ENCODE measurements around the gene TREH.
A peak's percentile ranks its signal among the peaks of the same experiment; 100 is the strongest.
"Not testable (repeated sequence)": the region's sequence is repeated elsewhere in the genome, so short reads cannot be mapped to it uniquely, and the experiment has no call there.

Gene TREH

DNA sequence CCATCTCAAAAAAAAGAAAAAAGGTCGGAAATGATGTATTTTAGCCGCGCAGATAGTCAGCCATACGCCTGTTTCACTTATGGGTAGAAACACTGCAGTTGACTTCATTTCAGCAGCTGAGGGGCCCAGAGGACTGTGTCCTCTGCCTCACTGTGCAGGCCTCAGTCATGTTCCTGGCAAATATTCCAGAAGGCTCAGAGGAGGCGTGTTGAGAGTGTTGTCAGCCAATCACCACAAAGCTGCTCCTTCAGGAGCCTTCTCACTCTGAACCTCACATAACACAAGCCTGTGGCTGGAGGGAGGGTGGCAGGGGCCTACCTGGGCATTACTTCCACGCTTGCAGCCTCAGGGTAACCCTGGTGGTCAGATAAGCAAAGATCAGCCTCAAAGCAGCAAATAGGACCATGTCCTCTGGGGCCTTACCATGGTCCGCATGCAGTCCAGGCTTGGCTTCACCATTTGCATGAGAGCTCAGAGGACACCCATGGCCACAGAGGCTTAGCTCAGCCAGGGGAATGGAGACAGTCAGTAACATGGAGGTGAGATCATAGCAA, 17.3 kb upstream of the TREH start:
- Histone ChIP-seq H3K9ac (ENCODE audit: low read depth, low read length) (no peak overlapping the region), H3K36me3 (ENCODE audit: control insufficient read depth, insufficient read depth, low read length) (no peaks in the 10 kb centered on the region), H3K4me1 (ENCODE audit: control insufficient read depth, insufficient read depth, low read length) (peaks cover 14% of the 10 kb centered on the region; the same call in 1 of the 2 replicates), H3K4me3 (ENCODE audit: low read depth, low read length) (no peak overlapping the region), H3K27ac (ENCODE audit: low read depth, low read length) (no peak overlapping the region), H3K27me3 (ENCODE audit: control insufficient read depth, insufficient read depth, low read length) (no peaks in the 10 kb centered on the region), H3K9me3 (ENCODE audit: control insufficient read depth, insufficient read depth, low read length) (peaks cover 4% of the 10 kb centered on the region; the same call in 1 of the 2 replicates)

DNA sequence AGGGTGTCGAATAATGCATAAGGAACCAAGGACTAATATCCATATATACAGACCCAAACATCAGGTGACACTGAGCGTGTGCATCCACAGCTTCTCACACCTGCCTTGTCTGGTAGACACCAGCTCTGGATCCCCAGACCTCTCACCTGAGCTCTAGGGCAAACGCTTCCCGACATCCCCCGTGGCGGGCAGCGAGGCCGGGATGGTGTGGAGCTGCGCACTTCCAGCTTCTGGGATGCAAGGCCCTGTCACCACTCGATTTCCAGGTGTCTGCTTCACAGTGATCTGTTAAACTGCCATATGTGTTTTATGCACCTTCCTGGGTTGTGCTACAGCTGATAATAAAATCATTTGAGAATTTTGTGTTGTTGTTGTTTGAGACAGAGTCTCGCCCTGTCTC, 15.3 kb upstream of the TREH start:
- Histone ChIP-seq H3K27ac (ENCODE audit: low read depth, low read length) (no peak overlapping the region), H3K4me3 (ENCODE audit: low read depth, low read length) (no peak overlapping the region), H3K9ac (ENCODE audit: low read depth, low read length) (no peak overlapping the region), H3K4me1 (ENCODE audit: control insufficient read depth, insufficient read depth, low read length) (peaks cover 17% of the 10 kb centered on the region; the same call in 1 of the 2 replicates), H3K27me3 (ENCODE audit: control insufficient read depth, insufficient read depth, low read length) (no peaks in the 10 kb centered on the region), H3K9me3 (ENCODE audit: control insufficient read depth, insufficient read depth, low read length) (no peaks in the 10 kb centered on the region), H3K36me3 (ENCODE audit: control insufficient read depth, insufficient read depth, low read length) (no peaks in the 10 kb centered on the region)

DNA sequence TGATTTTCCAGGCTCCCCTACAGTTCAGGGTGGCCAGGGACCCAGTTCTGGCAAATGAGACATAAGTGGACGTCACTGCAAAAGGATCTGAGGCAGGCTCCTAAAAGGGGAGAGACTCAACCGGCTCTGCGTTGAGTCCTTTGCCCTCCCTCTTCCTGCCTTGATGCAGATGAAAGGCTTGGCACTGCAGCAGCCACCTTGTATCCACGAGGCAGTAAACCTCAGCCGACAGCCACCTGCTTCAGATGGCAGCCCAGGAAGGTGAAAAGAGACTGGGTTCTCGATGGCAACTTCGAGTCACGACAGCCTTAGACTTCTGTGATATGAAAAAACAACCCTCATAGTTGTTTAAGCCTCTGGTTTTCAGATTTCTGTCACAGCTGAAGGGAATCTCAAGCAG, 14.7 kb upstream of the TREH start:
- Histone ChIP-seq H3K4me3 (ENCODE audit: low read depth, low read length) (no peak overlapping the region), H3K9me3 (ENCODE audit: control insufficient read depth, insufficient read depth, low read length) (no peaks in the 10 kb centered on the region), H3K4me1 (ENCODE audit: control insufficient read depth, insufficient read depth, low read length) (peaks cover 21% of the 10 kb centered on the region; the same call in 1 of the 2 replicates), H3K27me3 (ENCODE audit: control insufficient read depth, insufficient read depth, low read length) (no peaks in the 10 kb centered on the region), H3K9ac (ENCODE audit: low read depth, low read length) (no peak overlapping the region), H3K27ac (ENCODE audit: low read depth, low read length) (no peak overlapping the region), H3K36me3 (ENCODE audit: control insufficient read depth, insufficient read depth, low read length) (no peaks in the 10 kb centered on the region)

DNA sequence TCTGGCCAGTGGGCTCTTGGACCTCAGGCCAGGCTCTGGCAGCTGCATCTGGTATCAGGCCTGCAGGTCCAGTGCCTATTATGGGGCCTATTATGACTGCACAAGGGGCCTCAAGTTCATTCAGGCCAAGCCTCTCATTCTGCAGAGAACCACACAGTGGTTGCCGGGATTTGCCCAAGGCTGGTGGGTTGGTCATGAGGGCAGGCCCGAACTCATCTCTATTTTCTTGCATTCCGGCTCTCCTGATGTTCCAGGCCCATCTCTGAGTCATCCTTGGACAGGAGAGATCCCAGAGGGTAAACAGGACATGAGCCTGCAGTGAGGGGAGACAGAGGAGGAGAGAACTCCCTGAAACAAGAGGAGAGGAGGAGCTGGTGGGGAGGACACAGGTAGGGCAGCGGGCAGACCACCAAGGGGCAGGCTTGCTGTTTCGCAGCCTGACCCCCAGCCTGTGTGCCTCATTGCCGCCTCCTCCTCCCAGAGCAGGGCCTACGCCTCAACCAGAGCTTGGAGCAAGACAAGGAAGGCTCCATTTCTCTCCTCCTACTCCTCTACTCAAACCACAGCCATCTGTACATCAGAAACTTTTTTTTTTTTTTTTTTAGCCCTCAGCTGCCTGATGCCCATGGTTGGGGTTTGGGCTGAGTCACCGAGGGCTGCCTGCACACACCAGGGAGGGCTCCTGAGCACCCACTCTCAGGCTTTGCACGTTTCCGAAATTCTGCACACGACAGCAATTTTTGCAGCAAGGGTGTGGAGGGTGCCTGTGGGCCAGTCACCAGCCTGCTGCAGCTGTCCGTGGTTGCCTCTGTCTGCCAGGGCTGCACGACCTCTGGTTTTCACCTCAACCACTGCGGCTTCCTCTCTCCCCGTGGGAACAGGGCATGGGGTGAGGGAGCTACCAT, 12.7 kb upstream of the TREH start:
- Histone ChIP-seq H3K27me3 (ENCODE audit: control insufficient read depth, insufficient read depth, low read length) (no peaks in the 10 kb centered on the region), H3K4me1 (ENCODE audit: control insufficient read depth, insufficient read depth, low read length) (peaks cover 21% of the 10 kb centered on the region; the same call in 1 of the 2 replicates), H3K36me3 (ENCODE audit: control insufficient read depth, insufficient read depth, low read length) (no peaks in the 10 kb centered on the region), H3K27ac (ENCODE audit: low read depth, low read length) (no peak overlapping the region), H3K9me3 (ENCODE audit: control insufficient read depth, insufficient read depth, low read length) (no peaks in the 10 kb centered on the region), H3K4me3 (ENCODE audit: low read depth, low read length) (no peak overlapping the region), H3K9ac (ENCODE audit: low read depth, low read length) (no peak overlapping the region)

DNA sequence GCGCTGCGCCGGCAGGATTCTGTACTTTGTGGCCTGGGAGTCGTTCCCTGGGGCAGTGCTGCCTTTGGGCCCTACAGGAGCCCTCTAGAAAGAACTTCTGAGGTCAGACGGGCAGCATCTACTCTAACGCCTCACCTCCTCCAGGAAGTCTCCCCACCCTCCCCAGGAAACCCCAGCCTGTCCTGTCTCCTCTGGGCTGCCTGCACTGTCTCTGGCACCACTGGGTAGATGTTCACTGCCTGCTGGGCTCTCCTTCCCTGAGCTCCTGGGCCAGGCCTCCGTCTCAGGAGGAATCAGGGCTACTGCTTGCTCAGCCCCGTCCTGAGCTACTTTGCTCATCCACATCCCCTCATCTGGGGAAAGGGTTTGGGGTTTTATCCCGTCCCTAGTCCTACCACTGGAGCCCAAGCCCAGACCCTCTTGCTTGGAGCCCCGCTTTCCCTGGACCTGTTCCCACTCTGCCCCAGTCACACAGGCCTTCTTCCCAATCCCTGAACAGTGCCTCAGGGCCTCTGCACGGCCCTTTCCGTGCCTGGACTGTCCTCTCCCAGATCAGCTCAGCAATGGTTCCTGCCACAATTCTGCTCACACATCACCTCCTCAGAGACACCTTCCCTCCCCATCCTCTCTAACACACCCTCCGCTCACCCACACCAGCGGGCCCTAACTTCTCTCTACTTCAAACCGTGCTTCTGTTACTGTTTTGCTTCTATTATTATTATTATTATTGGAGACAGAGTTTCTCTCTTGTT, 11.3 kb upstream of the TREH start:
- Histone ChIP-seq H3K27ac (ENCODE audit: low read depth, low read length) (no peak overlapping the region), H3K4me1 (ENCODE audit: control insufficient read depth, insufficient read depth, low read length) (peaks cover 21% of the 10 kb centered on the region; the same call in 1 of the 2 replicates)

DNA sequence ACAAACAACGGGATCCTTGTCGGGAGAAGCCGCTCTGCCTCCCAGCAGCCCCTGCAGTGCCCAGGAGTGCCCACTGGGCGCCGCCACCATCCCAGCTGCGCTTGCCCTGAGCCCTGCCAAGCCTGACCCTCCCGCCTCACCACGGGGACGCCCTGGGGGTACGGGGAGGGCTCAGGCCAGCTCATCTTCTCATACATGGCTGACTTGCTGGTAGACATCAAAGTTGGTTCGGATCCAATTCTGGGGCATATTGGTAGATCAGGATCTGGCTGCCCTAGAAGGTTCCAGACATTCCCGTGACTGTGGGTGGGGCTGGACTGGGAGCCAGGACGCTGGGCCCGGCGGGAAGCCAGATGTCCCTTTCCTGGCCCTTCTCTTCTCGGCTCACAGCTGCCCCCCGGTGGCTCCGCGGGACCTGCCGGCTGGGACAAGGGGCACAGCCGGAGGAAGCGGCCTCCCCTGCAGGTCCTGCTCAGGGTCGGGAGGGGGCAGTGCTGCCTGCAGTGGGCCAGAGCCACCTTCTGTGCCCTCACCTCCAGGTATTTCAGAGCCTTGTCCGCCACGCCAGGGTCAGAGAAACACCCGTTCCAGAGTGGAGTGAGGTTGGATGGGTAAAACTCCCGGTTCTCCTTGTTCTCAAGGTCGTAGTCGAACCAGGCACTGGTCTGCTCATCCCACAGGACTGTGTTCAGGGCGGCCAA, 10.6 kb upstream of the TREH start:
- no peaks in the 10 kb centered on the region for H3K27me3 ChIP-seq (ENCODE audit: control insufficient read depth, insufficient read depth, low read length)
- H3K4me1 ChIP-seq (ENCODE audit: control insufficient read depth, insufficient read depth, low read length): peaks cover 21% of the 10 kb centered on the region; the same call in 1 of the 2 replicates
- H3K4me3 ChIP-seq (ENCODE audit: low read depth, low read length): peak overlapping the region; percentile 65
- no peaks in the 10 kb centered on the region for H3K9me3 ChIP-seq (ENCODE audit: control insufficient read depth, insufficient read depth, low read length)
- peak overlapping the region; percentile 57; the same call in 1 of the 2 replicates for H3K9ac ChIP-seq (ENCODE audit: low read depth, low read length)
- H3K27ac ChIP-seq (ENCODE audit: low read depth, low read length): peak overlapping the region; percentile 66
- H3K36me3 ChIP-seq (ENCODE audit: control insufficient read depth, insufficient read depth, low read length): no peaks in the 10 kb centered on the region

More for the DNA sequence above, 11.3 kb upstream of the TREH start:
- no peaks in the 10 kb centered on the region for H3K9me3 ChIP-seq (ENCODE audit: control insufficient read depth, insufficient read depth, low read length)
- no peaks in the 10 kb centered on the region for H3K27me3 ChIP-seq (ENCODE audit: control insufficient read depth, insufficient read depth, low read length)
- H3K4me3 ChIP-seq (ENCODE audit: low read depth, low read length): no peak overlapping the region
- H3K36me3 ChIP-seq (ENCODE audit: control insufficient read depth, insufficient read depth, low read length): no peaks in the 10 kb centered on the region
- 0 out of 2 replicates have a peak overlapping the region, but pooled peaks have one; percentile 28 for H3K9ac ChIP-seq (ENCODE audit: low read depth, low read length)

DNA sequence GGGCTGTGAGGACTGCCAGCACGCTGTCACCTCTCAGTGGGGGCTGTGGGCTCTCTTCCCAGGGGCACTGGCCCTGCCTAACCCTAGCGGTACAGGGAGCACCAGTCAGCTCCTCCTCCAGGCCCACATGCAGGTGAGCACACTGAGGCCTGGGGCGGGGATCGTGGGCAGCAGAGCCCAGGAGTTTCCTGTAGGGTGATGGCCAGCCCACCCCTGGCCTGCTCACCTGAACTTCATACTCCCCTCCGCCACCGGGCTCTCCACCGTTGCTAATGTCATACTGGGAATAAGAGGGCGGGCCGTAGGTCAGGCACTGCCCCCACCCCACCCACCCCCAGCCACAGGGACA, 10.0 kb upstream of the TREH start:
- Histone ChIP-seq H3K9ac (ENCODE audit: low read depth, low read length) (no peak overlapping the region), H3K36me3 (ENCODE audit: control insufficient read depth, insufficient read depth, low read length) (no peaks in the 10 kb centered on the region), H3K4me3 (ENCODE audit: low read depth, low read length) (peak overlapping the region; percentile 53), H3K27ac (ENCODE audit: low read depth, low read length) (no peak overlapping the region), H3K4me1 (ENCODE audit: control insufficient read depth, insufficient read depth, low read length) (peaks cover 21% of the 10 kb centered on the region; the same call in 1 of the 2 replicates), H3K27me3 (ENCODE audit: control insufficient read depth, insufficient read depth, low read length) (no peaks in the 10 kb centered on the region), H3K9me3 (ENCODE audit: control insufficient read depth, insufficient read depth, low read length) (no peaks in the 10 kb centered on the region)

DNA sequence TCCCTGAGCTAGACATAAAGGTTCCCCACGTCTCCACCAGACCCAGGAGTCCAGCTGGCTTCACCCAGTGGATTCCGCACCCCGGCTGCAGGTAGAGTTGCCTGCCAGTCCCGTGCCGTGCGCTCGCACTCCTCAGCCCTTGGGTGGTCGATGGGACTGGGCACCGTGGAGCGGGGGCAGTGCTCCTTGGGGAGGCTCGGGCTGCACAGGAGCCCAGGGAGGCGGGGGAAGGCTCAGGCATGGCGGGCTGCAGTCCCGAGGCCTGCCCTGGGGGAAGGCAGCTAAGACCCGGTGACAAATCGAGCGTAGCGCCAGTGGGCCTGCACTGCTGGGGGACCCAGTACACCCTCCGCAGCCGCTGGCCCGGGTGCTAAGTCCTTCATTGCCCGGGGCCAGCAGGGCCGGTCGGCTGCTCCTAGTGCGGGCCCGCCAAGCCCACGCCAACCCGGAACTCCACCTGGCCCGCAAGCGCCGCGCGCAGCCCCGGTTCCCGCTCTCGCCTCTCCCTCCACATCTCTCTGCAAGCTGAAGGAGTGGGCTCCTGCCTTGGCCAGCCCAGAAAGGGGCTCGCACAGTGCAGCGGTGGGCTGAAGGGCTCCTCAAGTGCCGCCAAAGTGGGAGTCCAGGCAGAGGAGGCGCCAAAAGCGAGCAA, 9.5 kb upstream of the TREH start:
- no peaks in the 10 kb centered on the region for H3K27me3 ChIP-seq (ENCODE audit: control insufficient read depth, insufficient read depth, low read length)
- H3K4me1 ChIP-seq (ENCODE audit: control insufficient read depth, insufficient read depth, low read length): peaks cover 21% of the 10 kb centered on the region; the same call in 1 of the 2 replicates
- peak overlapping the region; percentile 53 for H3K4me3 ChIP-seq (ENCODE audit: low read depth, low read length)
- no peaks in the 10 kb centered on the region for H3K9me3 ChIP-seq (ENCODE audit: control insufficient read depth, insufficient read depth, low read length)
- H3K36me3 ChIP-seq (ENCODE audit: control insufficient read depth, insufficient read depth, low read length): no peaks in the 10 kb centered on the region
- no peak overlapping the region for H3K9ac ChIP-seq (ENCODE audit: low read depth, low read length)
- H3K27ac ChIP-seq (ENCODE audit: low read depth, low read length): no peak overlapping the region

DNA sequence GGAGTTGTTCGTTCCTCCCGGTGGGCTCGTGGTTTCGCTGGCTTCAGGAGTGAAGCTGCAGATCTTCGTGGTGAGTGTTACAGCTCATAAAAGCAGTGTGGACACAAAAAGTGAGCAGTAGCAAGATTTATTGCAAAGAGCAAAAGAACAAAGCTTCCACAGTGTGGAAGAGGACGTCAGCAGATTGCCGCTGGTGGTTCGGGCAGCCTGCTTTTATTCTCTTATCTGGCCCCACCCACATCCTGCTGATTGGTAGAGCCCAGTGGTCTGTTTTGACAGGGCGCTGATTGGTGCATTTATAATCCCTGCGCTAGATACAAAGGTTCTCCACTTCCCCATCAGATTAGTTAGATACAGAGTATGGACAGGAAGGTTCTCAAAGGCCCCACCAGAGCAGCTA, 8.9 kb upstream of the TREH start:
- not testable (repeated sequence) for H3K36me3 ChIP-seq (ENCODE audit: control insufficient read depth, insufficient read depth, low read length); H3K9ac ChIP-seq (ENCODE audit: low read depth, low read length); H3K9me3 ChIP-seq (ENCODE audit: control insufficient read depth, insufficient read depth, low read length); H3K4me3 ChIP-seq (ENCODE audit: low read depth, low read length); H3K27me3 ChIP-seq (ENCODE audit: control insufficient read depth, insufficient read depth, low read length); H3K27ac ChIP-seq (ENCODE audit: low read depth, low read length)
- peaks cover 21% of the 10 kb centered on the region; the same call in 1 of the 2 replicates for H3K4me1 ChIP-seq (ENCODE audit: control insufficient read depth, insufficient read depth, low read length)

DNA sequence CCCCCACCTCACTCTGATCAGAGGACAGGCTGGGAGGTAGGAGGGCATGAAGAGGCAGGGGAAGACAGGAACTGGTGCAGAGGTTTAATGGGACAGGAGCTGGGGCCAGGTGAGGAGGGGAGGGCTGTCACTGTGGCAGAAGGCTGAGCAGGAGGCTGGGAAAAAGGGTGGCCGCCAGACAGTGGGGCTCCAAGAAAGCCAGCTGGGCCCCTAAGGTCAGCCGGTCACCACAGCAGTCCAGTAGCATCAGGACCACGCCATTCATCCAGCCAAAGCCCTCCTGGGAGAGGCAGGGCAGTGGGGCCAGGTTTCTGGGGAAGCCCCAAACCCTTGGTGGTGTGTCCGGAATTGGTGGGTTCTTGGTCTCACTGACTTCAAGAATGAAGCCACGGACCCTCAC, 8.5 kb upstream of the TREH start:
- peaks cover 18% of the 10 kb centered on the region; the same call in 1 of the 2 replicates for H3K4me1 ChIP-seq (ENCODE audit: control insufficient read depth, insufficient read depth, low read length)
- no peaks in the 10 kb centered on the region for H3K36me3 ChIP-seq (ENCODE audit: control insufficient read depth, insufficient read depth, low read length)
- no peak overlapping the region for H3K27ac ChIP-seq (ENCODE audit: low read depth, low read length)
- H3K9me3 ChIP-seq (ENCODE audit: control insufficient read depth, insufficient read depth, low read length): no peaks in the 10 kb centered on the region
- H3K27me3 ChIP-seq (ENCODE audit: control insufficient read depth, insufficient read depth, low read length): no peaks in the 10 kb centered on the region
- H3K4me3 ChIP-seq (ENCODE audit: low read depth, low read length): no peak overlapping the region
- no peak overlapping the region for H3K9ac ChIP-seq (ENCODE audit: low read depth, low read length)
